HG03108 (cell line): ENCODE measurements around the gene CCNQ.

ENCODE experiments used
- ATAC-seq: cut with Tn5 transposase; IDR thresholded peaks from one replicate; pipeline ENCODE4 v1.9.1; 2021; ENCODE audit warnings: moderate library complexity; ENCODE audit not compliant: unreplicated experiment

The CCNQ gene

GRCh38 chrX:153578200-153578835 lies 20.6 kb downstream of the CCNQ start:
- no peak for ATAC-seq

GRCh38 chrX:153576961-153577360 lies 22.0 kb downstream of the CCNQ start:
- no peak for ATAC-seq

GRCh38 chrX:153576239-153576870 lies 22.6 kb downstream of the CCNQ start:
- ATAC-seq: no peak

- no peak for ATAC-seq
Measured at GRCh38 chrX:153573984-153574383, 25.0 kb downstream of the CCNQ start.

- ATAC-seq: no peak
Measured at GRCh38 chrX:153572601-153573000, 26.3 kb downstream of the CCNQ start.

GRCh38 chrX:153571534-153571908 lies 27.4 kb downstream of the CCNQ start:
- no peak for ATAC-seq

- no peak for ATAC-seq
Measured at GRCh38 chrX:153569475-153569874, 29.5 kb downstream of the CCNQ start.

- no peak for ATAC-seq
Measured at GRCh38 chrX:153568451-153569011, 30.4 kb downstream of the CCNQ start.

- no peak for ATAC-seq
Measured at GRCh38 chrX:153565996-153566580, 32.9 kb downstream of the CCNQ start.

- ATAC-seq: no peak
Measured at GRCh38 chrX:153564047-153564606, 34.8 kb downstream of the CCNQ start.

GRCh38 chrX:153562546-153562945 lies 36.4 kb downstream of the CCNQ start:
- no peak for ATAC-seq

- no peak for ATAC-seq
Measured at GRCh38 chrX:153561337-153561736, 37.6 kb downstream of the CCNQ start.

- ATAC-seq: no peak
Measured at GRCh38 chrX:153560466-153560865, 38.5 kb downstream of the CCNQ start.

GRCh38 chrX:153560000-153560399 lies 38.9 kb downstream of the CCNQ start:
- no peak for ATAC-seq

GRCh38 chrX:153557618-153558355 lies 41.2 kb downstream of the CCNQ start:
- no peak for ATAC-seq

GRCh38 chrX:153556767-153557166 lies 42.2 kb downstream of the CCNQ start:
- ATAC-seq: no peak

- ATAC-seq: no peak
Measured at GRCh38 chrX:153554519-153555167, 44.3 kb downstream of the CCNQ start.

- ATAC-seq: no peak
Measured at GRCh38 chrX:153551135-153551534, 47.8 kb downstream of the CCNQ start.

GRCh38 chrX:153549807-153550206 lies 49.1 kb downstream of the CCNQ start:
- ATAC-seq: no peak

- no peak for ATAC-seq
Measured at GRCh38 chrX:153549231-153549630, 49.7 kb downstream of the CCNQ start.

- ATAC-seq: no peak
Measured at GRCh38 chrX:153547195-153547594, 51.7 kb downstream of the CCNQ start.
